ENCODE data around the gene B3GNT8. TPM values are rescaled to one million over a fixed set of nuclear protein-coding genes. Genes with fewer than 3 reads are reported as not detected.

B3GNT8 gene
- total and polyA plus RNA-seq, 2 of the 8 experiments (the other 6 are each of a cell fraction or from before 2014, with no cell fraction given), result 0.67 to 0.86 TPM

DNA sequence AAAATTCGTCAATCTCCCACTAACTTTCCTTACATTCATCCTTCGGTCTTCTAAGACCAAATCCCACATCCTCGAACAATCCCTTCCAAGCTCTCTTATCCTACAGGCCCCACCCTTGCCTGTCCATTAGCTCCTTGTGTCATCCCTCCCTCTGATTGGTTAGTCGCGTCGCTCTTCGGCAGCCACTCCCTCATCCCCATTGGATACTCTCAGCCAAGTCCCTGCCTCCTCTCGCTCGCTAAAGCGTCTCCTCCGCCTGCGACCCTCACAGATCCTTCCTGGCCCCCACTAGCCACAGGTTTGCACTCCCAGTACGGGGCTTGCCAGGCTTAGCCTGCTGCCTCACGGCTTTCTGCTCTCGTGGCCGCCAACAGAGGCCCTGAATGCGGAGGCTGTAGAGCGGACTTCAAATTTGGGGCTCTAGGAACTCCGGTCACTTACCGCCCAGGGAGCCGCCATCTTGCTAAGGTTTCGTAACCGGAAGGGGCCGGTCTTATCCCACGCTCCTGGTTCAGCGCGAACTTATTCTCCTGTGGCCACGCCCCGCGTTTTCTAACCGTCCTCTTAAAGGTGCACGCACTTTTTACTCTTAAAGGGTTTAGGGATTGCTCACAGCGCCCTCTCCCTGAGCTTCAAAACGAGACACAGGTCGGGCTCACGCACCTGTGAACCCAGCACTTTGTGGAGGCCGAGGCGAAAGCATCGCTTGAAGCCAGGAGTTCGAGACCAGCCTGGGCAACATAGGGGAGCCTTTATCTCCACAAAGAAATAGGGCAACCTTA lies 12.5 kb upstream of the B3GNT8 start, which contains the start of gene DMAC2 (continued):
- TF ChIP-seq, protein P1, sequence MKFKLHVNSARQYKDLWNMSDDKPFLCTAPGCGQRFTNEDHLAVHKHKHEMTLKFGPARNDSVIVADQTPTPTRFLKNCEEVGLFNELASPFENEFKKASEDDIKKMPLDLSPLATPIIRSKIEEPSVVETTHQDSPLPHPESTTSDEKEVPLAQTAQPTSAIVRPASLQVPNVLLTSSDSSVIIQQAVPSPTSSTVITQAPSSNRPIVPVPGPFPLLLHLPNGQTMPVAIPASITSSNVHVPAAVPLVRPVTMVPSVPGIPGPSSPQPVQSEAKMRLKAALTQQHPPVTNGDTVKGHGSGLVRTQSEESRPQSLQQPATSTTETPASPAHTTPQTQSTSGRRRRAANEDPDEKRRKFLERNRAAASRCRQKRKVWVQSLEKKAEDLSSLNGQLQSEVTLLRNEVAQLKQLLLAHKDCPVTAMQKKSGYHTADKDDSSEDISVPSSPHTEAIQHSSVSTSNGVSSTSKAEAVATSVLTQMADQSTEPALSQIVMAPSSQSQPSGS (IDR thresholded peaks at IDR 0.05; ENCODE audit: low read length), result peak; percentile 35; the same call in 1 of the 2 replicates
- TF ChIP-seq JUN (IDR thresholded peaks at IDR 0.05; ENCODE audit: low read depth, low read length), result 0 out of 2 replicates have a peak, but pooled peaks have one; percentile 26
- TF ChIP-seq ASH2L (IDR thresholded peaks at IDR 0.05; ENCODE audit: low read length), result peak; percentile 89
- peak; percentile 72; the same call in 1 of the 2 replicates for TF ChIP-seq SP1 (IDR thresholded peaks at IDR 0.05; ENCODE audit: low read depth, low read length)
- TF ChIP-seq GABPA (IDR thresholded peaks at IDR 0.05; ENCODE audit: borderline replicate concordance, insufficient read depth, low read length), result no peak
- no peak for TF ChIP-seq MAFK (IDR thresholded peaks at IDR 0.05; ENCODE audit: low read depth, low read length)
- peak; percentile 79 to 98 for TF ChIP-seq POLR2A (IDR thresholded peaks at IDR 0.05; ENCODE audit: control extremely low read depth in 1 of 2, low read depth in 2 of 2, low read length in 2 of 2)

Measured in H1 (cell line).